ENCODE data around the gene CEP41.

DNA sequence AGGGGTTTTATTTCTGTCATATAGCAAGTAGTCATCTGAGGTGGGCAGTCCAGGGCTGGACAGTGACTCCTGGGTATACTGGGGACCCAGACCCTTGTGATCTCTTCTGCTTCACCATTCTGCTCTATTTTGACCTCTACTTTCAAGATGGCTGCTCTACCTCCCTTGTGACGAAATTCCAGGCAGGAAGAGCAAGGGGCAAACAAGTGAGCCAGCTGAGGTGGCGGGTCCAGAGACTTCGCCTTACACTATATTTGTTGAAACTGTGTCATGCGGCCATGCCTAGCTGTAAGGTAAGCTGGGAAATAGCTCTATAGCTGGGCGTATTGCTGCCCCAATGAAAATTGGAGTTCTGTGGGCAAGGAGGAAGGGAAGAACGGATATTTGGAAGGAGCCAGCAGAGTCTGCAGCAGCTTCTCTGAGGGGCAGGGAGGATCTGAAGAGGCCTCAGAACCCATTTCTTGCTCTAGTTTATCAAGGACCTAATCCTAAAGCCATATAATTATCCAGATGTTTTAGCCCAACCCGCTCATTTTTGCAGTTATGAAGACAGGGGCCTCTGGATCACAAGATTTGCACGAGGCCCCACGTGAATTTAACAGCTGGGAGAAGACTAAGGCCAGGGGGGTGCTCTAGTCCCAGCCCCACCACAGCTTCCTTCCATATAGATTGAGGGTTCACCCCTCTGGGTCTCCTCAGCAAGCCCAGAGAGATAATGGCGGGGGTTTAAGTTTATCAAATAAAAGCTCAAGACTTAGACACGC is 68.2 kb downstream of the CEP41 start:
- TF ChIP-seq CTCF (IDR thresholded peaks at IDR 0.05; ENCODE audit: low read length) (no peak), EZH2 (optimal IDR thresholded peaks at IDR 0.05; ENCODE audit: low read depth, low read length) (no peak)
